Fibroblast of mammary gland (primary cell): ENCODE data around the gene MLX.

Source experiments
- DNase-seq: peaks from one replicate; pipeline ENCODE4 v3.0.0-alpha.2; 2010; ENCODE audit warnings: low read depth
- H3K4me3 ChIP-seq: 2 replicates; pipeline ENCODE4 v1.5.1; 2011; ENCODE audit warnings: low read depth, mild to moderate bottlenecking, low read length, moderate library complexity; ENCODE audit not compliant: control insufficient read depth
- CTCF ChIP-seq: conservative IDR thresholded peaks from 2 replicates; pipeline ENCODE4 v1.5.1; 2011; ENCODE audit warnings: low read depth, low read length, inconsistent platforms; ENCODE audit not compliant: control insufficient read depth, insufficient read depth

MLX gene

GRCh38 chr17:42563543-42563942 is 3.4 kb upstream of the MLX start:
- H3K4me3 ChIP-seq = peak overlapping the region; percentile 92
- TF ChIP-seq CTCF = no peak
- DNase-seq = no peak

- H3K4me3 ChIP-seq = no peak overlapping the region
- no peak for DNase-seq
- TF ChIP-seq CTCF = no peak
Observed at GRCh38 chr17:42563950-42564349, 3.0 kb upstream of the MLX start.

GRCh38 chr17:42564815-42565522 is 1.9 kb upstream of the MLX start:
- DNase-seq = no peak
- no peak overlapping the region for H3K4me3 ChIP-seq
- TF ChIP-seq CTCF = no peak

- no peak for DNase-seq
- TF ChIP-seq CTCF = no peak
- no peak overlapping the region for H3K4me3 ChIP-seq
Observed at GRCh38 chr17:42565523-42566214, 1.2 kb upstream of the MLX start.

- H3K4me3 ChIP-seq = peak overlapping the region; percentile 85
- no peak for DNase-seq
- TF ChIP-seq CTCF = no peak
Observed at GRCh38 chr17:42566215-42566882, 551 bp upstream of the MLX start.

GRCh38 chr17:42568341-42569111 is 1.6 kb downstream of the MLX start:
- no peak for TF ChIP-seq CTCF
- no peak overlapping the region for H3K4me3 ChIP-seq
- no peak for DNase-seq
